H9 (cell line): ENCODE measurements around the gene GREB1L. TPM values are rescaled to one million over a fixed set of nuclear protein-coding genes. Genes with fewer than 3 reads are reported as not detected.

ENCODE experiments used
- DNase-seq: peaks from one replicate; pipeline ENCODE4 v3.0.0-alpha.2; 2017
- H2AFZ ChIP-seq: one replicate; pipeline ENCODE4 v1.6.1; 2013; ENCODE audit warnings: mild to moderate bottlenecking, low read length, control low read depth, moderate library complexity
- H2AK5ac ChIP-seq: 2 replicates; pipeline ENCODE4 v1.6.1; 2013; ENCODE audit warnings: low read length, control low read depth, mixed read lengths; ENCODE audit not compliant: insufficient read length
- H2BK120ac ChIP-seq: one replicate; pipeline ENCODE4 v1.6.1; 2013; ENCODE audit warnings: low read depth, mild to moderate bottlenecking, low read length, control low read depth, inconsistent platforms; ENCODE audit not compliant: poor library complexity, severe bottlenecking
- H2BK12ac ChIP-seq: 2 replicates; pipeline ENCODE4 v1.6.1; 2013; ENCODE audit warnings: low read length, control low read depth, mixed read lengths, low read depth; ENCODE audit not compliant: insufficient read length
- H2BK15ac ChIP-seq: 2 replicates; pipeline ENCODE4 v1.6.1; 2013; ENCODE audit warnings: low read depth, low read length, control low read depth
- H2BK20ac ChIP-seq: one replicate; pipeline ENCODE4 v1.6.1; 2013; ENCODE audit warnings: low read depth, mild to moderate bottlenecking, low read length, control low read depth, inconsistent platforms; ENCODE audit not compliant: poor library complexity, severe bottlenecking
- H2BK5ac ChIP-seq: 2 replicates; pipeline ENCODE4 v1.6.1; 2013; ENCODE audit warnings: low read length, control low read depth, mixed read lengths; ENCODE audit not compliant: insufficient read length
- H3K14ac ChIP-seq: 2 replicates; pipeline ENCODE4 v1.6.1; 2013; ENCODE audit warnings: low read length, control low read depth; ENCODE audit not compliant: insufficient read depth
- H3K18ac ChIP-seq: 2 replicates; pipeline ENCODE4 v1.6.1; 2013; ENCODE audit warnings: low read depth, mild to moderate bottlenecking, mixed read lengths, low read length, control low read depth; ENCODE audit not compliant: insufficient read length
- H3K23ac ChIP-seq: 2 replicates; pipeline ENCODE4 v1.6.1; 2013; ENCODE audit warnings: low read length, control low read depth, mixed read lengths, low read depth; ENCODE audit not compliant: insufficient read length
- H3K23me2 ChIP-seq: 2 replicates; pipeline ENCODE4 v1.6.1; 2013; ENCODE audit warnings: low read depth, mild to moderate bottlenecking, mixed read lengths, low read length, control low read depth; ENCODE audit not compliant: insufficient read length, poor library complexity, severe bottlenecking
- H3K27ac ChIP-seq: 2 replicates; pipeline ENCODE4 v1.5.1; 2013; ENCODE audit warnings: low read length, control low read depth, mixed read lengths, low read depth; ENCODE audit not compliant: insufficient read length
- H3K27me3 ChIP-seq: 2 replicates; pipeline ENCODE4 v1.6.1; 2013; ENCODE audit warnings: low read length, control low read depth, inconsistent platforms; ENCODE audit not compliant: insufficient read depth
- H3K4ac ChIP-seq: 2 replicates; pipeline ENCODE4 v1.6.1; 2013; ENCODE audit warnings: low read depth, mild to moderate bottlenecking, control low read depth, inconsistent platforms, low read length, moderate library complexity
- H3K4me1 ChIP-seq: 2 replicates; pipeline ENCODE4 v1.6.1; 2013; ENCODE audit warnings: low read length, control low read depth, inconsistent platforms; ENCODE audit not compliant: insufficient read depth
- H3K4me2 ChIP-seq: 2 replicates; pipeline ENCODE4 v1.6.1; 2013; ENCODE audit warnings: low read length, control low read depth, mixed read lengths; ENCODE audit not compliant: insufficient read length, insufficient read depth
- H3K56ac ChIP-seq: 2 replicates; pipeline ENCODE4 v1.6.1; 2013; ENCODE audit warnings: low read depth, mild to moderate bottlenecking, mixed read lengths, low read length, control low read depth; ENCODE audit not compliant: insufficient read length
- H3K79me1 ChIP-seq: 2 replicates; pipeline ENCODE4 v1.6.1; 2013; ENCODE audit warnings: low read depth, mild to moderate bottlenecking, moderate library complexity, low read length, control low read depth, inconsistent platforms; ENCODE audit not compliant: insufficient read depth, poor library complexity, severe bottlenecking
- H3K79me2 ChIP-seq: 2 replicates; pipeline ENCODE4 v1.6.1; 2013; ENCODE audit warnings: low read length, control low read depth, inconsistent platforms; ENCODE audit not compliant: insufficient read depth
- H3K9ac ChIP-seq: 2 replicates; pipeline ENCODE4 v1.6.1; 2013; ENCODE audit warnings: low read length, control low read depth, mixed read lengths; ENCODE audit not compliant: insufficient read length; ENCODE audit errors: extremely low read depth
- H3K9me3 ChIP-seq: one replicate; pipeline ENCODE4 v1.6.1; 2013; ENCODE audit warnings: low read depth, low read length, inconsistent platforms; ENCODE audit not compliant: control insufficient read depth
- H3T11ph ChIP-seq: one replicate; pipeline ENCODE4 v1.6.1; 2013; ENCODE audit warnings: mild to moderate bottlenecking, low read length, control low read depth, inconsistent platforms
- H4K20me1 ChIP-seq: one replicate; pipeline ENCODE4 v1.6.1; 2013; ENCODE audit not compliant: control insufficient read depth, insufficient read length, insufficient read depth
- H4K5ac ChIP-seq: 2 replicates; pipeline ENCODE4 v1.6.1; 2013; ENCODE audit warnings: low read depth, mild to moderate bottlenecking, mixed read lengths, low read length, control low read depth; ENCODE audit not compliant: insufficient read length
- H4K8ac ChIP-seq: replicated peaks from 2 replicates; pipeline ENCODE4 v1.6.1; 2013; ENCODE audit warnings: low read length, control low read depth, mixed read lengths, low read depth; ENCODE audit not compliant: insufficient read length
- H4K91ac ChIP-seq: 2 replicates; pipeline ENCODE4 v1.6.1; 2013; ENCODE audit warnings: low read depth, mild to moderate bottlenecking, moderate library complexity, mixed read lengths, low read length, control low read depth; ENCODE audit not compliant: insufficient read length
- H3K27ac Mint-ChIP-seq, 3 experiments: 2 replicates in 2 of 3; 3 replicates in 1 of 3; pipeline ENCODE4 v1.8.0; 2020 to 2021; ENCODE audit warnings: mixed read lengths in 3 of 3, mild to moderate bottlenecking in 1 of 3, moderate library complexity in 1 of 3
- H3K27me3 Mint-ChIP-seq: 2 replicates; pipeline ENCODE4 v1.8.0; 2021; ENCODE audit warnings: low read depth, mild to moderate bottlenecking, moderate library complexity, mixed read lengths
- H3K36me3 Mint-ChIP-seq, 3 experiments: 2 replicates in 2 of 3; 3 replicates in 1 of 3; pipeline ENCODE4 v1.8.0; 2020 to 2021; ENCODE audit warnings: low read depth in 3 of 3, mixed read lengths in 3 of 3; ENCODE audit not compliant: insufficient read depth in 1 of 3
- H3K4me1 Mint-ChIP-seq, 2 experiments: 2 replicates each; pipeline ENCODE4 v1.8.0; 2020; ENCODE audit warnings: mixed read lengths in 2 of 2
- H3K4me3 Mint-ChIP-seq, 2 experiments: 2 replicates in 1 of 2; 3 replicates in 1 of 2; pipeline ENCODE4 v1.8.0; 2020 to 2021; ENCODE audit warnings: mild to moderate bottlenecking in 2 of 2, mixed read lengths in 2 of 2, moderate library complexity in 1 of 2
- H3K9me3 Mint-ChIP-seq, 2 experiments: 2 replicates in 1 of 2; 3 replicates in 1 of 2; pipeline ENCODE4 v1.8.0; 2020; ENCODE audit warnings: mild to moderate bottlenecking in 2 of 2, mixed read lengths in 2 of 2, moderate library complexity in 1 of 2
- CTCF ChIP-seq: fragments of 200-600 bp; sonication (generic); conservative IDR thresholded peaks from 3 replicates; pipeline ENCODE4 v1.8.0; 2021; ENCODE audit warnings: antibody characterized with exemption, mild to moderate bottlenecking
- WGBS: extraction: QIAGEN DNeasy Blood & Tissue Kit; methylation state at CpG from one replicate; pipeline ENCODE4 v1.1.7; 2013; ENCODE audit warnings: missing lambda C conversion rate, low lambda C conversion rate, mixed read lengths; ENCODE audit not compliant: insufficient read length; ENCODE audit errors: extremely low coverage; 5-methylcytosine and 5-hydroxymethylcytosine counted together
- total RNA-seq: library from RNA; stranded (reverse); gene quantifications from 2 replicates; pipeline ENCODE4 v1.2.1, GENCODE V29; 2021

The GREB1L gene
- total RNA-seq, 1 experiment from 2014 or later = 2.7 TPM

DNA sequence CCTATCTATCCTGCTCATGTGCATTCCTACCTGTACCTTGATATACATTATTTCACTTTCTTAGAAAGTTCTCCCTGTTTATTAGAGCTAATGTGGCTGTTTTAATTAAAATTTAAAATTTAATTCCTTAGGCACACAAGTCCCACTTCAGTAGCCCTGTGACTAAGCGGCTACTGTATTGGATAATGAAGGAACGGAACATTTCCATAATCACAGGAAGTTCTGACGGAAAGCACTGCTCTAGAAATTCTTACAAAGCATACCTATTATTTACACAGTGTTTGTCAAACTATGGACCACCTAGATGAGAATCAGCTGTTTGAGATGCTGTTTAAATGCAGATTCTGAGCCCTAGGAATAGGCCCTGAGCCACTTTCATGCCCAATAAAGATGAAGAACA lies 13.2 kb downstream of the GREB1L start:
- no peak overlapping the region for H2BK5ac ChIP-seq
- no peaks in the 10 kb centered on the region for H3K4me1 ChIP-seq
- no peaks in the 10 kb centered on the region for H3K79me2 ChIP-seq
- no peak overlapping the region for H2AK5ac ChIP-seq
- H3K23ac ChIP-seq = no peak overlapping the region
- H3K18ac ChIP-seq = no peak overlapping the region
- H3K79me1 ChIP-seq = no peaks in the 10 kb centered on the region
- no peak overlapping the region for H3K9ac ChIP-seq
- no peak overlapping the region for H2BK12ac ChIP-seq
- no peak overlapping the region for H2BK120ac ChIP-seq
- TF ChIP-seq CTCF = no peak
- no peak overlapping the region for H3K14ac ChIP-seq
- Mint-ChIP-seq H3K4me1 (peaks cover 12 to 47% of the 10 kb centered on the region in 2 experiments), H3K9me3 (no peaks in the 10 kb centered on the region), H3K4me3 (no peak overlapping the region), H3K36me3 (no peaks in the 10 kb centered on the region), H3K27me3 (peaks cover 10% of the 10 kb centered on the region), H3K27ac (no peak overlapping the region)
- no peak overlapping the region for H3K4ac ChIP-seq
- H3K27ac ChIP-seq = no peak overlapping the region
- WGBS = no CpG with 5 or more reads among the region's 3 CpGs
- no peak overlapping the region for H2BK15ac ChIP-seq
- no peak overlapping the region for H3K4me2 ChIP-seq
- no peak overlapping the region for H2BK20ac ChIP-seq
- H3K23me2 ChIP-seq = no peaks in the 10 kb centered on the region
- DNase-seq = no peak
- H4K20me1 ChIP-seq = no peaks in the 10 kb centered on the region
- no peaks in the 10 kb centered on the region for H3K9me3 ChIP-seq
- no peak overlapping the region for H4K5ac ChIP-seq
- H3K56ac ChIP-seq = no peak overlapping the region
- no peaks in the 10 kb centered on the region for H3K27me3 ChIP-seq
- no peak overlapping the region for H3T11ph ChIP-seq
- no peak overlapping the region for H4K91ac ChIP-seq
- no peak overlapping the region for H2AFZ ChIP-seq
- H4K8ac ChIP-seq = no peak overlapping the region
